Activated T-helper 1 cell treated with anti-CD3 and anti-CD28 coated beads, Interleukin-12 subunit alpha, Interleukin-12 subunit beta, Interleukin-2, Interleukin-4 antibody, amounts not matched to agents 30 ng/mL and 10 ng/mL and 1 ng/mL, durations not matched to agents 14 hours and 24 hours and 36 hours (primary cell): Measurements from ENCODE around the gene TSC22D3. TPM values are rescaled to one million over a fixed set of nuclear protein-coding genes. Genes with fewer than 3 reads are reported as not detected.

ENCODE experiments used
- DNase-seq: peaks from one replicate; pipeline ENCODE4 v3.0.0; 2021; ENCODE audit warnings: low spot score
- H3K27ac Mint-ChIP-seq: one replicate; pipeline ENCODE4 v1.8.0; 2021; ENCODE audit warnings: mild to moderate bottlenecking, mixed read lengths
- H3K27me3 Mint-ChIP-seq: one replicate; pipeline ENCODE4 v1.8.0; 2022; ENCODE audit warnings: mild to moderate bottlenecking, moderate library complexity, mixed read lengths; ENCODE audit not compliant: insufficient read depth
- H3K36me3 Mint-ChIP-seq: one replicate; pipeline ENCODE4 v1.8.0; 2021; ENCODE audit warnings: low read depth, mixed read lengths
- H3K4me1 Mint-ChIP-seq: one replicate; pipeline ENCODE4 v1.8.0; 2021; ENCODE audit warnings: low read depth, mixed read lengths
- H3K4me3 Mint-ChIP-seq: one replicate; pipeline ENCODE4 v1.8.0; 2021; ENCODE audit warnings: mild to moderate bottlenecking, moderate library complexity, mixed read lengths
- H3K9me3 Mint-ChIP-seq: one replicate; pipeline ENCODE4 v1.8.0; 2021; ENCODE audit warnings: mixed read lengths
- intact Hi-C: fragments of 100-400 bp; cut with micrococcal nuclease; formaldehyde crosslinking; loops from one replicate; pipeline ENCODE4 v1.15.1; 2024
- total RNA-seq: library from RNA; stranded (reverse); gene quantifications from 2 replicates; pipeline ENCODE4 v1.2.3, GENCODE V29; 2022

TSC22D3 gene
- total RNA-seq, 1 donor from 2014 or later: 30.6 TPM

GRCh38 chrX:107773906-107774435 lies 1.6 kb downstream of the TSC22D3 start:
- Mint-ChIP-seq H3K27ac (no peak overlapping the region), H3K36me3 (no peaks in the 10 kb centered on the region), H3K4me1 (peaks cover 13% of the 10 kb centered on the region), H3K9me3 (no peaks in the 10 kb centered on the region), H3K4me3 (no peak overlapping the region), H3K27me3 (peaks cover 13% of the 10 kb centered on the region)
- intact Hi-C loops: no loop called here
- no peak for DNase-seq

- Mint-ChIP-seq H3K27ac (no peak overlapping the region), H3K9me3 (no peaks in the 10 kb centered on the region), H3K4me3 (no peak overlapping the region), H3K36me3 (no peaks in the 10 kb centered on the region), H3K4me1 (peaks cover 13% of the 10 kb centered on the region), H3K27me3 (peaks cover 12% of the 10 kb centered on the region)
- DNase-seq: no peak
- intact Hi-C loops: no loop called here
Observed at GRCh38 chrX:107773206-107773605, 2.4 kb downstream of the TSC22D3 start.

- H3K9me3 Mint-ChIP-seq: no peaks in the 10 kb centered on the region
- no peak overlapping the region for H3K4me3 Mint-ChIP-seq
- H3K27ac Mint-ChIP-seq: no peak overlapping the region
- intact Hi-C loops: no loop called here
- DNase-seq: no peak
- peaks cover 8% of the 10 kb centered on the region for H3K27me3 Mint-ChIP-seq
- H3K4me1 Mint-ChIP-seq: no peaks in the 10 kb centered on the region
- H3K36me3 Mint-ChIP-seq: no peaks in the 10 kb centered on the region
Observed at GRCh38 chrX:107769581-107770317, 5.8 kb downstream of the TSC22D3 start.

- Mint-ChIP-seq H3K4me3 (no peak overlapping the region), H3K36me3 (no peaks in the 10 kb centered on the region), H3K4me1 (no peaks in the 10 kb centered on the region), H3K9me3 (no peaks in the 10 kb centered on the region), H3K27me3 (peaks cover 1% of the 10 kb centered on the region), H3K27ac (no peak overlapping the region)
- DNase-seq: no peak
- intact Hi-C loops: no loop called here
Observed at GRCh38 chrX:107768051-107768450, 7.5 kb downstream of the TSC22D3 start.

GRCh38 chrX:107766470-107767150 lies 9.0 kb downstream of the TSC22D3 start:
- no peak for DNase-seq
- Mint-ChIP-seq H3K9me3 (no peaks in the 10 kb centered on the region), H3K4me3 (no peak overlapping the region), H3K27me3 (peaks cover 1% of the 10 kb centered on the region), H3K36me3 (no peaks in the 10 kb centered on the region), H3K27ac (no peak overlapping the region), H3K4me1 (no peaks in the 10 kb centered on the region)
- intact Hi-C loops: no loop called here

- H3K27ac Mint-ChIP-seq: no peak overlapping the region
- peaks cover 1% of the 10 kb centered on the region for H3K27me3 Mint-ChIP-seq
- intact Hi-C loops: no loop called here
- no peak for DNase-seq
- no peaks in the 10 kb centered on the region for H3K9me3 Mint-ChIP-seq
- no peak overlapping the region for H3K4me3 Mint-ChIP-seq
- H3K4me1 Mint-ChIP-seq: no peaks in the 10 kb centered on the region
- no peaks in the 10 kb centered on the region for H3K36me3 Mint-ChIP-seq
Observed at GRCh38 chrX:107764845-107765608, 10.6 kb downstream of the TSC22D3 start.

- no peaks in the 10 kb centered on the region for H3K4me1 Mint-ChIP-seq
- no peaks in the 10 kb centered on the region for H3K36me3 Mint-ChIP-seq
- H3K9me3 Mint-ChIP-seq: no peaks in the 10 kb centered on the region
- no peak overlapping the region for H3K27ac Mint-ChIP-seq
- intact Hi-C loops: no loop called here
- H3K4me3 Mint-ChIP-seq: no peak overlapping the region
- no peak for DNase-seq
- no peaks in the 10 kb centered on the region for H3K27me3 Mint-ChIP-seq
Observed at GRCh38 chrX:107763647-107764046, 11.9 kb downstream of the TSC22D3 start.

- no peak for DNase-seq
- H3K27ac Mint-ChIP-seq: no peak overlapping the region
- H3K4me1 Mint-ChIP-seq: no peaks in the 10 kb centered on the region
- H3K36me3 Mint-ChIP-seq: no peaks in the 10 kb centered on the region
- H3K4me3 Mint-ChIP-seq: no peak overlapping the region
- no peaks in the 10 kb centered on the region for H3K27me3 Mint-ChIP-seq
- no peaks in the 10 kb centered on the region for H3K9me3 Mint-ChIP-seq
- intact Hi-C loops: no loop called here
Observed at GRCh38 chrX:107760304-107761077, 15.1 kb downstream of the TSC22D3 start.

GRCh38 chrX:107758231-107758766 lies 17.3 kb downstream of the TSC22D3 start:
- Mint-ChIP-seq H3K36me3 (no peaks in the 10 kb centered on the region), H3K9me3 (no peaks in the 10 kb centered on the region), H3K4me3 (no peak overlapping the region), H3K27ac (no peak overlapping the region), H3K4me1 (no peaks in the 10 kb centered on the region), H3K27me3 (no peaks in the 10 kb centered on the region)
- no peak for DNase-seq
- intact Hi-C loops: no loop called here

- H3K9me3 Mint-ChIP-seq: no peaks in the 10 kb centered on the region
- H3K27ac Mint-ChIP-seq: no peak overlapping the region
- no peaks in the 10 kb centered on the region for H3K27me3 Mint-ChIP-seq
- intact Hi-C loops: no loop called here
- no peak overlapping the region for H3K4me3 Mint-ChIP-seq
- no peaks in the 10 kb centered on the region for H3K36me3 Mint-ChIP-seq
- H3K4me1 Mint-ChIP-seq: no peaks in the 10 kb centered on the region
- DNase-seq: no peak
Observed at GRCh38 chrX:107755721-107756120, 19.9 kb downstream of the TSC22D3 start.

GRCh38 chrX:107753187-107753586 lies 22.4 kb downstream of the TSC22D3 start:
- Mint-ChIP-seq H3K4me1 (no peaks in the 10 kb centered on the region), H3K36me3 (no peaks in the 10 kb centered on the region), H3K9me3 (no peaks in the 10 kb centered on the region), H3K27ac (no peak overlapping the region), H3K27me3 (peaks cover 3% of the 10 kb centered on the region), H3K4me3 (no peak overlapping the region)
- intact Hi-C loops: no loop called here
- no peak for DNase-seq

- Mint-ChIP-seq H3K9me3 (no peaks in the 10 kb centered on the region), H3K27ac (no peak overlapping the region), H3K4me3 (no peak overlapping the region), H3K4me1 (no peaks in the 10 kb centered on the region), H3K36me3 (no peaks in the 10 kb centered on the region), H3K27me3 (peaks cover 3% of the 10 kb centered on the region)
- intact Hi-C loops: no loop called here
- no peak for DNase-seq
Observed at GRCh38 chrX:107752714-107753113, 22.9 kb downstream of the TSC22D3 start.
